Panc1 (cell line): ENCODE data around the gene RAMP1. TPM values are rescaled to one million over a fixed set of nuclear protein-coding genes. Genes with fewer than 3 reads are reported as not detected.

Experiments
- ATAC-seq: fragments of 200-7000 bp; cut with Tn5 transposase; 2 replicates; pipeline ENCODE4 v1.9.1; 2020; ENCODE audit warnings: mild to moderate bottlenecking, moderate library complexity
- BruUV-seq: library from RNA; stranded (reverse); fragments of 400-500 nt; replicated peaks from 2 replicates; lab custom pipeline; 2021; lab: Mats Ljungman, UMichigan
- CTCF ChIA-PET: fragments of 300-600 bp; sonication (Branson Sonifier 250); formaldehyde crosslinking; loops from one replicate; lab custom pipeline; 2022; ENCODE audit warnings: antibody characterized with exemption; lab: Charles Lee
- POLR2A ChIA-PET: fragments of 300-600 bp; sonication (Branson Sonifier 250); formaldehyde crosslinking; loops from one replicate; lab custom pipeline; 2022; ENCODE audit warnings: antibody characterized with exemption; lab: Charles Lee
- DNase-seq: peaks from one replicate; pipeline ENCODE4 v3.0.0-alpha.2; 2010; ENCODE audit warnings: low read depth, low spot score
- H3K27ac ChIP-seq: 2 replicates; pipeline ENCODE4 v1.5.1; 2011; ENCODE audit warnings: mild to moderate bottlenecking, low read length, inconsistent platforms
- H3K27me3 ChIP-seq: fragments of 200-500 bp; sonication (Bioruptor generic); 2 replicates; pipeline ENCODE4 v1.6.0; 2014; ENCODE audit warnings: low read length, inconsistent platforms; ENCODE audit not compliant: control insufficient read depth, insufficient read depth
- H3K36me3 ChIP-seq: fragments of 200-500 bp; sonication (Bioruptor generic); 2 replicates; pipeline ENCODE4 v1.5.1; 2014; ENCODE audit warnings: inconsistent platforms, mild to moderate bottlenecking, low read length, moderate library complexity; ENCODE audit not compliant: control insufficient read depth, insufficient read depth
- H3K4me1 ChIP-seq: 2 replicates; pipeline ENCODE4 v1.5.1; 2011; ENCODE audit warnings: inconsistent platforms, mild to moderate bottlenecking, low read length, moderate library complexity; ENCODE audit not compliant: control insufficient read depth, insufficient read depth
- H3K4me3 ChIP-seq, 2 experiments: 2 replicates each; pipeline ENCODE4 v1.5.1; 2011 to 2012; ENCODE audit warnings: low read depth in 2 of 2, low read length in 2 of 2, mild to moderate bottlenecking in 2 of 2, inconsistent platforms in 1 of 2, moderate library complexity in 1 of 2
- H3K9me3 ChIP-seq: fragments of 200-500 bp; sonication (Bioruptor generic); 2 replicates; pipeline ENCODE4 v1.5.1; 2014; ENCODE audit warnings: low read depth, mild to moderate bottlenecking, inconsistent platforms, low read length, moderate library complexity; ENCODE audit not compliant: control insufficient read depth, insufficient read depth
- POLR2AphosphoS5 ChIP-seq: IDR thresholded peaks from 2 replicates; pipeline ENCODE4 v1.6.1; 2012; ENCODE audit warnings: mild to moderate bottlenecking, low read depth, low read length, moderate library complexity
- SIN3A ChIP-seq: IDR thresholded peaks from 2 replicates; pipeline ENCODE4 v1.6.1; 2012; ENCODE audit warnings: low read depth, mild to moderate bottlenecking, low read length, moderate library complexity, borderline replicate concordance; ENCODE audit not compliant: insufficient read depth
- TCF7L2 ChIP-seq: IDR thresholded peaks from 2 replicates; pipeline ENCODE4 v1.6.1; 2011; ENCODE audit warnings: mild to moderate bottlenecking, low read depth, low read length, inconsistent platforms
- in situ Hi-C: cut with HindIII; loops from 2 replicates; pipeline ENCODE4 v1.10.0; 2016; ENCODE audit warnings: low sequenced_read_pairs, low pct_unique_long_range_greater_than_20kb
- intact Hi-C: fragments of 100-400 bp; cut with micrococcal nuclease; formaldehyde crosslinking; loops from one replicate; pipeline ENCODE4 v1.10.0; 2022; ENCODE audit not compliant: unreplicated experiment
- total RNA-seq: library from RNA; stranded (reverse); gene quantifications from one replicate; pipeline ENCODE4 v1.2.1, GENCODE V29; 2021; ENCODE audit not compliant: unreplicated experiment
- TF ChIP-seq, protein P1 (sequence below), 2 experiments: IDR thresholded peaks; 2 replicates each; pipeline ENCODE4 v1.6.1; 2011 to 2012; ENCODE audit warnings: low read depth in 2 of 2, control low read depth in 1 of 2, low read length in 1 of 2, mild to moderate bottlenecking in 1 of 2, moderate library complexity in 1 of 2; ENCODE audit not compliant: insufficient read depth in 1 of 2
- TF ChIP-seq, protein P2 (sequence below): fragments of 450-650 bp; IDR thresholded peaks from 2 replicates; pipeline ENCODE4 v1.5.1; 2017; ENCODE audit warnings: mild to moderate bottlenecking

The RAMP1 gene
- total RNA-seq, 1 experiment from 2014 or later: 17.6 TPM

DNA sequence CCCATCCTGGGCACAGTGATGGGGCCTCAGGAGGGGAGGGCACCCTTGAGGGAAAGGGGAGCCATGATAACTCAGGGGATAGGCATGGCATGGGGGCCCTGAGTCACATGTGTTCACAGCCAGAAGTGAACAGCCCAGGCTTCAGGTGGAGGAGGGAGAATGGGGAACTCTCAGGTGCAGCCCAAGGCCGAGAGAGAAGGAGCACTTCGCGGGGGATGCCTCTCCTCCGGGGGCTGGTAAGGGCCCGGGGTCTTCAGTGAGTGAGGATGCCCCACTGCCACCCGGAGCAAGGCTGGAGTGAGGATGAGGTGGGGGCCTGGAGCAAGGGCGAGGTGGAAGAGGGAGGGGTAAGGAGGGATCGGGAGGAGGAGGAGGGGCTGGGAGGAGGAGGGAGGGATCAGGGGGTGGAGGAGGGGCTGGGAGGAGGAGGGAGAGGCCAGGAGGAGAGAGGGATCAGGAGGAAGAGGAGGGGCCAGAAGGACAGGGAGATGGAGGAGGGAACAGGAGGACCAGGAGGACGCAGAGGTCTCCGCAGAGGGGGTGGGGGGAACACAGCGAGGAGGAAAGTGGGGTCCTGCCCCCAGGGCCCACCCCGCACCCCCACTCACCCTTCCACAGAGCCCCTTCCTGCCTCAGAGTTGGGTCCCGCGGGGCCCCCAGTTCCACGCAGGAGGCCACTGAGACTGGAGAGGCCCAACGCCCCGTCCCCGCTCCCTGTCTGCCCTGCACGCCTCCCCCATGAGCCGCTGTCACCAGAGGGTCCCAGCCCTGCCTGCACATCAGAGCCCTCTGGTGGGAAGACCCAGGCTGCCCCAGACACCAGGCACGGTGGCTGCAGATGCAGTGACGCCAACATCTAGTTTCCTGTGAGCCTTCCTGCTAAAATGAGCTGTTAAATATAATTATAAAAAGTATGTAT is 42.8 kb downstream of the RAMP1 start:
- no peak overlapping the region for H3K4me3 ChIP-seq
- in situ Hi-C loops (no loop called here), intact Hi-C loops (no loop called here)
- CTCF ChIA-PET: no interaction called here
- no peaks in the 10 kb centered on the region for H3K36me3 ChIP-seq
- POLR2A ChIA-PET: no interaction called here
- no peak for TF ChIP-seq POLR2AphosphoS5
- TF ChIP-seq, protein P1, sequence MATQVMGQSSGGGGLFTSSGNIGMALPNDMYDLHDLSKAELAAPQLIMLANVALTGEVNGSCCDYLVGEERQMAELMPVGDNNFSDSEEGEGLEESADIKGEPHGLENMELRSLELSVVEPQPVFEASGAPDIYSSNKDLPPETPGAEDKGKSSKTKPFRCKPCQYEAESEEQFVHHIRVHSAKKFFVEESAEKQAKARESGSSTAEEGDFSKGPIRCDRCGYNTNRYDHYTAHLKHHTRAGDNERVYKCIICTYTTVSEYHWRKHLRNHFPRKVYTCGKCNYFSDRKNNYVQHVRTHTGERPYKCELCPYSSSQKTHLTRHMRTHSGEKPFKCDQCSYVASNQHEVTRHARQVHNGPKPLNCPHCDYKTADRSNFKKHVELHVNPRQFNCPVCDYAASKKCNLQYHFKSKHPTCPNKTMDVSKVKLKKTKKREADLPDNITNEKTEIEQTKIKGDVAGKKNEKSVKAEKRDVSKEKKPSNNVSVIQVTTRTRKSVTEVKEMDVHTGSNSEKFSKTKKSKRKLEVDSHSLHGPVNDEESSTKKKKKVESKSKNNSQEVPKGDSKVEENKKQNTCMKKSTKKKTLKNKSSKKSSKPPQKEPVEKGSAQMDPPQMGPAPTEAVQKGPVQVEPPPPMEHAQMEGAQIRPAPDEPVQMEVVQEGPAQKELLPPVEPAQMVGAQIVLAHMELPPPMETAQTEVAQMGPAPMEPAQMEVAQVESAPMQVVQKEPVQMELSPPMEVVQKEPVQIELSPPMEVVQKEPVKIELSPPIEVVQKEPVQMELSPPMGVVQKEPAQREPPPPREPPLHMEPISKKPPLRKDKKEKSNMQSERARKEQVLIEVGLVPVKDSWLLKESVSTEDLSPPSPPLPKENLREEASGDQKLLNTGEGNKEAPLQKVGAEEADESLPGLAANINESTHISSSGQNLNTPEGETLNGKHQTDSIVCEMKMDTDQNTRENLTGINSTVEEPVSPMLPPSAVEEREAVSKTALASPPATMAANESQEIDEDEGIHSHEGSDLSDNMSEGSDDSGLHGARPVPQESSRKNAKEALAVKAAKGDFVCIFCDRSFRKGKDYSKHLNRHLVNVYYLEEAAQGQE (IDR thresholded peaks at IDR 0.05; ENCODE audit: insufficient read depth in 1 of 2, low read depth in 2 of 2, low read length in 1 of 2): no peak
- TF ChIP-seq SIN3A: no peak
- TF ChIP-seq, protein P2, sequence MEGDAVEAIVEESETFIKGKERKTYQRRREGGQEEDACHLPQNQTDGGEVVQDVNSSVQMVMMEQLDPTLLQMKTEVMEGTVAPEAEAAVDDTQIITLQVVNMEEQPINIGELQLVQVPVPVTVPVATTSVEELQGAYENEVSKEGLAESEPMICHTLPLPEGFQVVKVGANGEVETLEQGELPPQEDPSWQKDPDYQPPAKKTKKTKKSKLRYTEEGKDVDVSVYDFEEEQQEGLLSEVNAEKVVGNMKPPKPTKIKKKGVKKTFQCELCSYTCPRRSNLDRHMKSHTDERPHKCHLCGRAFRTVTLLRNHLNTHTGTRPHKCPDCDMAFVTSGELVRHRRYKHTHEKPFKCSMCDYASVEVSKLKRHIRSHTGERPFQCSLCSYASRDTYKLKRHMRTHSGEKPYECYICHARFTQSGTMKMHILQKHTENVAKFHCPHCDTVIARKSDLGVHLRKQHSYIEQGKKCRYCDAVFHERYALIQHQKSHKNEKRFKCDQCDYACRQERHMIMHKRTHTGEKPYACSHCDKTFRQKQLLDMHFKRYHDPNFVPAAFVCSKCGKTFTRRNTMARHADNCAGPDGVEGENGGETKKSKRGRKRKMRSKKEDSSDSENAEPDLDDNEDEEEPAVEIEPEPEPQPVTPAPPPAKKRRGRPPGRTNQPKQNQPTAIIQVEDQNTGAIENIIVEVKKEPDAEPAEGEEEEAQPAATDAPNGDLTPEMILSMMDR: no peak
- no peak for DNase-seq
- peaks cover 2% of the 10 kb centered on the region; the same call in 1 of the 2 replicates for H3K9me3 ChIP-seq
- H3K27me3 ChIP-seq: no peaks in the 10 kb centered on the region
- no peak overlapping the region for H3K27ac ChIP-seq
- no peak for ATAC-seq
- no TSS peak for BruUV-seq
- peaks cover 12% of the 10 kb centered on the region for H3K4me1 ChIP-seq

DNA sequence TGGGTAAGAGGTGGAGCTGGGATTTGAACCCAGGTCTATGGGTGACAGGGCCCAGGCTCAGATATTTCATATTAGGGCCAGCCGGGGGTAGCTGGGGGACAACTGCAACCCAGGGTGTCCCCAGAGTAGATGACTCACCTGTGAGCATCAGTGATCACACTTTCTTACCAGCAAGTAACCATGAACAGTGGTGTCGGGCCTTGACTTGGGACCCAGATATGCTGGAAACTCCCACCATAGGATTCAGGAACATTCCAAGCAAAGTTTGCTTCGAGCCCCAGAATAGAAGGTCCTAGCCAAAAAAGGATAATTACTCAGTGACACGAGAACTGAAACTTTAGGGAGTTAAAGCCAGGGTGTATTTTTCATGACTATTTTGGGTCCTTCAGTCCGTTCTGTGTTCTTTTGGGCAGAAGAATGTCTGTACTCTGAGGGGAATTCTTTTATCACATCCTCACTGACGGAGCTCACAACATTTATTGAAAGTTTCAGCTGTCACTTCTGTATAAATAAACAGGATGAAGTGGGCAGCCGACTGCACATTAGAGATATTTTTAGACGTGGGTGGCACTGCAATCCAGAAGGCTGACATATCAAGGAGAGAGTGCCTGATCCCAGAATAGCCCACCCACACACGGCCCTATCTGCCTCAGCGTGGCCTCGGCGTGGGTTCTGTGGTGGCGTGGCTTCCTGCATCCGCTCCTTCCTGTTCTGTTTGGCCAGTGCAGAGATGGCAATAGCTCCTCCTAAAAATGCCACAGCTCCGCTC is 45.6 kb downstream of the RAMP1 start:
- H3K27ac ChIP-seq: no peak overlapping the region
- peaks cover 8% of the 10 kb centered on the region; the same call in 1 of the 2 replicates for H3K9me3 ChIP-seq
- ATAC-seq: no peak
- H3K4me1 ChIP-seq: no peaks in the 10 kb centered on the region
- no peaks in the 10 kb centered on the region for H3K27me3 ChIP-seq
- BruUV-seq: no TSS peak
- TF ChIP-seq, protein P1 (IDR thresholded peaks at IDR 0.05; ENCODE audit: insufficient read depth in 1 of 2, low read depth in 2 of 2, low read length in 1 of 2): no peak
- no peak for TF ChIP-seq SIN3A
- TF ChIP-seq POLR2AphosphoS5: no peak
- TF ChIP-seq, protein P2: no peak
- no peak for TF ChIP-seq TCF7L2
- in situ Hi-C loops (no loop called here), intact Hi-C loops (no loop called here)
- H3K36me3 ChIP-seq: no peaks in the 10 kb centered on the region
- CTCF ChIA-PET: no interaction called here
- POLR2A ChIA-PET: interaction anchor here (0.6 kb wide), 1 partner anchor 233 kb away, joined by 7 read pairs; no protein-coding TSS in a partner anchor
- no peak for DNase-seq
- no peak overlapping the region for H3K4me3 ChIP-seq
